Measurements from ENCODE around the gene RAP2B. TPM values are rescaled to one million over a fixed set of nuclear protein-coding genes. Genes with fewer than 3 reads are reported as not detected.

RAP2B gene
- total RNA-seq, 1 experiment from 2014 or later = 18.2 TPM

DNA sequence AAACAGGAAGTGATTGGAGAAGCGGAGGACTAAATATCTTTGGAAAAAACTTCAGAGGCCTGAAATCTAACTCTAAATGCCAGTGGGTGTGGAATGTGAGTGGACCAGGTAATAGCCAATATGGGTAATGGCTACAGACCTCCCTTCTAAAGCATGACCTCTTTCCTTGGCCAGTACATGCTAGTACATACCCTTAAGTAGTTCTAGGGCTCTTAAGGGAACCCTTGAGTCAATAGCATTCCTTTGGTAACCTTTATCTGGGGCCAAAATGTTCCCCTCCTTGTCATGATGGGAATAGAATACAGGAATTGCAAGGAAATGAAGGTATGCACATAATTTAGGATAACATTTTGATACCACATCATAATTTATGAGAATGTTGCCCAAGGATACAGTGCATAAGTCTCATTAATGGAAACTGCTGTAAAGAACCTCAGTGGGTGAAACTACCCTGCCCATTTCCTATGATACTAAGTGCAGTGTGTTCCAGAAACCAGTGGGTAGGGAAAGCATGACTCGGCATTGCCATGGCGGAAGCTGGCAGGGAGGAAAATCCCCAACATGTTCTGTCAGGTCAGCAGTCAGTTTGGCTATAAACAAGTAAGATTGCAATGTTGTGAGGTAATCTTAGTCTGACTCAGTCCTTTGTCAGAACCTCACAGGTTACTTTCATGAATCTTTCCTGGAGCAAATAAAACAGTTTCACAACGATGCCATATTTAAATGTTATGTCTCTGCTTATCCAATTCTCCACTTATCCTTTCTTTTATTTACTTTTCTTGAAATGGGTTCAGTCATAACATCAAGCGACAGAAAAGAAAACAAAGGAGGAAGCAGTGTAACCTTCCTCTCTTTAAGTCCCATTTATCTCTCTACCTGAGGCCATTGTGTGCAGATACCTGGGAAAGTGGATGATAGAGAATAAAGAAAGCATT, 23.5 kb upstream of the RAP2B start:
- Histone ChIP-seq H4K20me1 (ENCODE audit: control insufficient read depth, insufficient read depth, insufficient read length) (no peaks in the 10 kb centered on the region), H3K79me1 (ENCODE audit: insufficient read depth, low read depth, low read length, poor library complexity, severe bottlenecking) (no peaks in the 10 kb centered on the region), H3K9me3 (ENCODE audit: control insufficient read depth, low read depth, low read length) (no peaks in the 10 kb centered on the region), H3K18ac (ENCODE audit: insufficient read length, low read depth, low read length) (no peak overlapping the region), H2BK15ac (ENCODE audit: low read depth, low read length) (no peak overlapping the region), H3T11ph (ENCODE audit: low read length) (no peak overlapping the region), H2BK5ac (ENCODE audit: insufficient read length, low read length) (no peak overlapping the region), H3K4me2 (ENCODE audit: insufficient read depth, insufficient read length, low read length) (no peak overlapping the region), H3K23ac (ENCODE audit: insufficient read length, low read depth, low read length) (no peak overlapping the region), H3K27ac (ENCODE audit: insufficient read length, low read depth, low read length) (no peak overlapping the region), H3K56ac (ENCODE audit: insufficient read length, low read depth, low read length) (no peak overlapping the region), H4K5ac (ENCODE audit: insufficient read length, low read depth, low read length) (no peak overlapping the region), H2BK120ac (ENCODE audit: low read depth, low read length, poor library complexity, severe bottlenecking) (no peak overlapping the region), H2BK12ac (ENCODE audit: insufficient read length, low read depth, low read length) (no peak overlapping the region), H3K79me2 (ENCODE audit: insufficient read depth, low read length) (no peaks in the 10 kb centered on the region), H2AK5ac (ENCODE audit: insufficient read length, low read length) (no peak overlapping the region), H4K91ac (ENCODE audit: insufficient read length, low read depth, low read length) (no peak overlapping the region), H2AFZ (ENCODE audit: low read length) (no peak overlapping the region), H3K9ac (ENCODE audit: extremely low read depth, insufficient read length, low read length) (no peak overlapping the region), H3K27me3 (ENCODE audit: insufficient read depth, low read length) (no peaks in the 10 kb centered on the region), H3K14ac (ENCODE audit: insufficient read depth, low read length) (no peak overlapping the region), H3K23me2 (ENCODE audit: insufficient read length, low read depth, low read length, poor library complexity, severe bottlenecking) (no peaks in the 10 kb centered on the region), H3K4me1 (ENCODE audit: insufficient read depth, low read length) (no peaks in the 10 kb centered on the region), H4K8ac (replicated peaks; ENCODE audit: insufficient read length, low read depth, low read length) (no peak overlapping the region), H3K4ac (ENCODE audit: low read depth, low read length) (no peak overlapping the region), H2BK20ac (ENCODE audit: low read depth, low read length, poor library complexity, severe bottlenecking) (no peak overlapping the region)
- Mint-ChIP-seq H3K4me1 (peaks cover 0 to 5% of the 10 kb centered on the region in 2 experiments; a peak in 3 of 4 replicates), H3K9me3 (no peaks in the 10 kb centered on the region), H3K36me3 (ENCODE audit: insufficient read depth in 1 of 3, low read depth in 3 of 3) (no peaks in the 10 kb centered on the region), H3K27me3 (ENCODE audit: low read depth) (no peaks in the 10 kb centered on the region), H3K4me3 (no peak overlapping the region), H3K27ac (peak overlapping the region in 1 of 3 experiments; percentile 68; a peak in 2 of 7 replicates)
- TF ChIP-seq, protein P1, sequence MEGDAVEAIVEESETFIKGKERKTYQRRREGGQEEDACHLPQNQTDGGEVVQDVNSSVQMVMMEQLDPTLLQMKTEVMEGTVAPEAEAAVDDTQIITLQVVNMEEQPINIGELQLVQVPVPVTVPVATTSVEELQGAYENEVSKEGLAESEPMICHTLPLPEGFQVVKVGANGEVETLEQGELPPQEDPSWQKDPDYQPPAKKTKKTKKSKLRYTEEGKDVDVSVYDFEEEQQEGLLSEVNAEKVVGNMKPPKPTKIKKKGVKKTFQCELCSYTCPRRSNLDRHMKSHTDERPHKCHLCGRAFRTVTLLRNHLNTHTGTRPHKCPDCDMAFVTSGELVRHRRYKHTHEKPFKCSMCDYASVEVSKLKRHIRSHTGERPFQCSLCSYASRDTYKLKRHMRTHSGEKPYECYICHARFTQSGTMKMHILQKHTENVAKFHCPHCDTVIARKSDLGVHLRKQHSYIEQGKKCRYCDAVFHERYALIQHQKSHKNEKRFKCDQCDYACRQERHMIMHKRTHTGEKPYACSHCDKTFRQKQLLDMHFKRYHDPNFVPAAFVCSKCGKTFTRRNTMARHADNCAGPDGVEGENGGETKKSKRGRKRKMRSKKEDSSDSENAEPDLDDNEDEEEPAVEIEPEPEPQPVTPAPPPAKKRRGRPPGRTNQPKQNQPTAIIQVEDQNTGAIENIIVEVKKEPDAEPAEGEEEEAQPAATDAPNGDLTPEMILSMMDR (conservative IDR thresholded peaks at IDR 0.05) = no peak
- WGBS (ENCODE audit: extremely low coverage, insufficient read length, low lambda C conversion rate) = no CpG with 5 or more reads among the region's 5 CpGs
- DNase-seq = peak; percentile 33

All from H9 (cell line).